Stimulated activated naive CD4-positive, alpha-beta T cell (primary cell): ENCODE data around the gene NT5C1B.

Experiments
- DNase-seq, 6 experiments: peaks; one replicate each; lab custom pipeline; 2025; lab: John Stamatoyannopoulos, UW

NT5C1B gene

GRCh38 chr2:18514526-18515461 is 74.6 kb downstream of the NT5C1B start:
- DNase-seq: no peak
